H7 (cell line): Measurements from ENCODE around the gene PLCL2. TPM values are rescaled to one million over a fixed set of nuclear protein-coding genes. Genes with fewer than 3 reads are reported as not detected.
A peak's percentile ranks its signal among the peaks of the same experiment; 100 is the strongest.

Experiments
- DNase-seq: peaks from one replicate; pipeline ENCODE4 v3.0.0; 2012
- H3K27me3 ChIP-seq: 2 replicates; pipeline ENCODE4 v1.6.0; 2011; ENCODE audit warnings: mild to moderate bottlenecking, low read length; ENCODE audit not compliant: control insufficient read depth, insufficient read depth
- H3K36me3 ChIP-seq: replicated peaks from 2 replicates; pipeline ENCODE4 v1.5.1; 2011; ENCODE audit warnings: low read length; ENCODE audit not compliant: control insufficient read depth, insufficient read depth
- H3K4me3 ChIP-seq: 2 replicates; pipeline ENCODE4 v1.5.1; 2011; ENCODE audit warnings: low read depth, mild to moderate bottlenecking, control low read depth, low read length, moderate library complexity; ENCODE audit not compliant: insufficient read depth
- total RNA-seq: library from RNA; depleted of rRNA; stranded (reverse); fragments of >200 nt; shearing (Covaris generic); gene quantifications from 2 replicates; pipeline ENCODE4 v1.2.3, GENCODE V29; 2014

Gene PLCL2
- total RNA-seq, 1 experiment from 2014 or later = 3.3 TPM

DNA sequence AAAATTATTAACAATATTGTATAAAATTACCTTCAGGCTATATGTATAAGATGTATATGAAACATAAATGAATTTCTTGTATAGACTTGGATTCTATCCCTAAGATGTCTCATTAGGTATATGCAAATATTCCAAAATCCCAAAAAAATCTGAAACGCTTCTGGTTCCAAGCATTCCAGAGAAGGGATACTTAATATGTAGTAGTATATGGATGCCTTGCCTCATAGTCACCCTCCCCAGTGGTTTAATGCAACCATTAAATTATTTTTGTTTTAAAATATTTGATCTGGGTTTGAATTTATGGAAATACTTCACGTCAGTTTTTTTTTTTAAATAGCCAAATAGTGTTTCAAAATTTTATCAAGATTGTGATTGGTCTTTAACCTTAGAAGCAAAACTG is 27.2 kb downstream of the PLCL2 start:
- Histone ChIP-seq H3K27me3 (no peaks in the 10 kb centered on the region), H3K4me3 (no peak overlapping the region), H3K36me3 (no peaks in the 10 kb centered on the region)
- DNase-seq = no peak

DNA sequence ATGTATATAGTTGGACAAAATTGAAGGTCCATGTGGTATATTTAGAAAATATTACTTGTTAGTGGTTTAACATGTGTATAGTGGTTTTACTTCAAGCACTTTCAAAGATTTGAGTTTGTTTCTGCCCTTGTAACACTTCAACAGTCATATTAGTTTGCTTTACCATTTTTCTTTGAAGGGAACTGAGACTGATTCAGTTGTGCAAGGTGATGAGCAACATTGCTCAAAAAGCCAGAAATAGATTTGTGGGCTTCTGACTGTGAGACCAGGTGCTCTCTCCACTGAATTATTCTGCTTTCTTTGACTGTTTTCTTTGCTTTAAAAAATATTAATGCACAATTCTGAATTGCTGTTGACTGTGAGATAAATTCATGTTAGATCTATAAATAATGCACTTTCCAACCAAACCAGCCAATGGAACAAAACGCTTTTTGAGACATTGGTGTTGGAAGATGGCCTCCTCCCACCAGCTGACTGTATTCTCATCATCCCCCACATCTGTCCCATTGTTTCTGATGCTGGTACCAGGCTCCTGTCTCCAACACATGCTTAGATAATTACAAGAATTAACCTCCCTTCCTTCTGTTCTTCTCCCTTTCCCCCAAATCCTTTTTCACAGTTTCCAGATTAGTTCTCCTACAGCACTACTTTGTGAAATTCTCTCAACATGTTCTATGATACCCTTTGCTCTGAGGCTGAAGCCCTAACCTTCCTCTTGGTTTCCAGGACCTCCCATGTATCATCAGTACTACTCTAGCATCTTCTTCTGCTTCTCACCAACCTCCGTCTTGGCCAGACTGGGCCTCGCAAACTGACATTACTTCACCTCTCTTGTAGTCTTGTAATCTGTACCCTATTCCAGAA is 27.9 kb downstream of the PLCL2 start:
- no peak overlapping the region for H3K4me3 ChIP-seq
- DNase-seq = no peak
- no peaks in the 10 kb centered on the region for H3K27me3 ChIP-seq
- H3K36me3 ChIP-seq = no peaks in the 10 kb centered on the region

DNA sequence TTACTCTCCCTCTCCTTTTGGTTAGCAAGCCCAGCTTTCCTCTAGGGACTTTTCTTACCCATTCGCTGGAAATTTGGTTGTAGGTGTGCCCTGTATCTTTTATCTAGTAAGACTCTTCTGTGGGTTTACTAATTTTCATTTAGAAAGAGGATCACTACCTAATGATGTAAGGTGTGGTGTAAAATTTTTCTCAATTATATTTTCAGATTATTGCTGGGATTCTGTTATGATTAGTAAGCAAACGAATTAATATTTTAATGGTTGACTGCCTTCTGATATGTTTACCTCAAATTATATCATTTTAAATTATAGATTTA is 28.5 kb downstream of the PLCL2 start:
- DNase-seq = no peak
- H3K36me3 ChIP-seq = no peaks in the 10 kb centered on the region
- no peak overlapping the region for H3K4me3 ChIP-seq
- no peaks in the 10 kb centered on the region for H3K27me3 ChIP-seq

DNA sequence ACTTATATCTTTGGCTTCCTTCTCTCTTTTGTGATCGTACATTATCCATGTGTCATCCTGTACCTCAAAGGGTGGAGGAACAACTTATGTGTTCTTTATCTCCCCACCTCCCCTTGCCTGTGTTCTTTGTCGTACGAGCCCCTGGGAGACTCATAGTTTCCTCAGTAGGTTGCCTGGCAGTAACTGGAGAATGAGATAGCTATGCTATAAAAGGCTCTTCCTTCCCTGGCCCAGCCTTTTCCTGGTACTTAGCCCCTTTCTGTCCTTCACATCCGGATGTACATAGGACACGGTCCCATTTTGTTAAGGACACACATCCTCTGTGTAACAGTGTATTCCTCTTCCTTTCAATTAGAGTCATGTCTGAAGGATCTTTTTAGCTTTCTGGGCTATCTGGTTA is 32.1 kb downstream of the PLCL2 start:
- no peaks in the 10 kb centered on the region for H3K27me3 ChIP-seq
- no peak overlapping the region for H3K4me3 ChIP-seq
- H3K36me3 ChIP-seq = no peaks in the 10 kb centered on the region
- no peak for DNase-seq

DNA sequence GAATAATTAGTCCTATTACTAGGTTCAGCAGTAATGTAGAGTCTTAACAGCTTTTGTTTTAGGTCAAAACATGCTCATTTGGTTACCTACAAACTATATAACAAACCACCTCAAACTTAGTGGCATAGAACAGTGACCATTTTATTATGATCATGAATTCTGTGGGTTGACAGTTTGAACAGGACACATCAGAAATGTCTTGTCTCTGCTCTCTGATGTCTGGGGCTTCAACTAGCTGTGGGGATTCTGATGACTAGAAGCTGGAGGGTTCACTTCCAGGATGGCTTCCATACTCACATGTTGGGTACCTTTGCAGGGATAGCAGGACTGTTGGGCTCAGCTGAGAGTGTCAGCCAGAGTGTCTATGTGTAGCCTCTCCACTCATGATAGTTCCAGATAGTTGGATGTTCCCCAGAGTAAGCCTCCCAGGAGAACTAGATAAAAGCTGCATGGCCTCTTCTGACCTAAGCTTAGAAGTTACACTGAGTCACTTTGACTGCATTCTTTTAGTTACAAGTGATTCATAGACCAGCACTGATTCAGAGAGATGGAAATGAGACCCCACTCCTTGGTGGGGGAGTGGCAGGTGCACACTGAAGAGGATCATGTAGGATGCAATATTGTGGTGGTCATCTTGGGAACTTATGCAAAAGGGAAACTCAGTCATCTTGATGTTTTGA is 32.6 kb downstream of the PLCL2 start:
- H3K27me3 ChIP-seq = no peaks in the 10 kb centered on the region
- no peaks in the 10 kb centered on the region for H3K36me3 ChIP-seq
- H3K4me3 ChIP-seq = no peak overlapping the region
- no peak for DNase-seq

DNA sequence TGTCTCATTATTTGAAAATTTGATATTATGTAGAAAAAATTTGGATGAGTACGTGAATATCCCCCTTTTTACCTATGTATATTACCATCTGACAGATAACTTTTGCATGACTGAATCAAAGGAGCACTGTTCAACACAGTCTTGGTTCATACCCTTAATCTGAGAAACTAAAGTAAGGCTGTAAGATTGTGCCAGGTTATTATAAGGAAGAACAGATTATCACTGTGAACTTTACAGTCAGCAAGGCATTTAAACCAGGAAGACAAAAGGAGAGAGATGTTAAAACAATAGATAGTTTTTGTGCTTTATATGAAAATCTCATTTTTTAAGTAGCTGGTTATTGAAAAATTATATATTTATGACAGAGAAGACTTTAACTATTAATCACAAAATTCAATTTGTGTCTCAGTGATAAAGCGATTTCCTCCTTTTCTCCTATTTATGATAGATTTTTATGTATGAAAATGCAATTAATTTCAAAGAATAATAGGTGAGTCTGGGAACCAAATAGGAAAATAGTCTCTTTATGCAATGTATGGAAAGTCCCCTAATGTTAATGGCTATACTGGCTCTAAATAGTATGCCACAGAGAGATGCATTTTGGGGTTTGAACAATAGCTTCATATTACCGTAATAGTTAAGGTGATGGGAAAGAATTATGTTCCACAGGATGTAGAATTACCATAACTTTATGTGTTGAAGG is 33.4 kb downstream of the PLCL2 start:
- H3K4me3 ChIP-seq = no peak overlapping the region
- no peak for DNase-seq
- H3K36me3 ChIP-seq = no peaks in the 10 kb centered on the region
- H3K27me3 ChIP-seq = no peaks in the 10 kb centered on the region

DNA sequence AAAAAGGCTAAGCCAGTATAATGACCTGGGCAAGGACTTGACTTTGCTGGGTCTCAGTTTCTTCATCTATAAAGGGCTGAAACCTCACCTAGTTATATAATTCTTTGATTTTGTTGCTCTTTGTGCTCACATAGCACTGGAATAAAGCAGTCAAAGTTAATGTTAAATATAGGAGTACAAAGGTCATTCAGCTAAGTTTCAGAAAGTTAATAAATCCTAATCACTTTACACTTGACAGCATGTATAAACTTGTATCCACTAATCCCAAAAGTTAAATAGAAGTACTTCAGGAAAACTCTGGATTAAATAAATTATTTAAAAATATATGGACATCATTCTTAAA is 33.9 kb downstream of the PLCL2 start:
- no peak for DNase-seq
- H3K4me3 ChIP-seq = no peak overlapping the region
- no peaks in the 10 kb centered on the region for H3K27me3 ChIP-seq
- H3K36me3 ChIP-seq = no peaks in the 10 kb centered on the region

DNA sequence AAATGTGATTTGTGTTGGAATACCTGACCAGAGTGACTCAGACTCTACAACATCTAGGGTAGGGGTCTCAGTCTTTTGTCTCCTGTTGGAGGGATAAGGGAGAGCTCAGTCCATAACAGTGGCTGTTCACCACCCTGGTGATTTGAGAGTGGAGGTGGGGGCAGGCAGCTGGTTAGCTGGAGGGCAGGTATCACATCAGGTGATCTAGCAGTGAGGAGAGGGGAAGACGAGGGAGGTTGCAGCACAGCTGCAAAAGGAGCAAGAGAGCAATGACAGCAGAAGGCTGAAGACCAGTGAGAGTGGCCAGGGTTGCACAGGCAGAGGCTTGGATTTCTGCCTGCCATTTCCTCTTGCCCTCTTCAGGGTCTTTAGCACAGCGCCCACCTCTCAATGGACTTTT is 38.4 kb downstream of the PLCL2 start:
- H3K36me3 ChIP-seq = no peaks in the 10 kb centered on the region
- no peak for DNase-seq
- no peak overlapping the region for H3K4me3 ChIP-seq
- no peaks in the 10 kb centered on the region for H3K27me3 ChIP-seq

DNA sequence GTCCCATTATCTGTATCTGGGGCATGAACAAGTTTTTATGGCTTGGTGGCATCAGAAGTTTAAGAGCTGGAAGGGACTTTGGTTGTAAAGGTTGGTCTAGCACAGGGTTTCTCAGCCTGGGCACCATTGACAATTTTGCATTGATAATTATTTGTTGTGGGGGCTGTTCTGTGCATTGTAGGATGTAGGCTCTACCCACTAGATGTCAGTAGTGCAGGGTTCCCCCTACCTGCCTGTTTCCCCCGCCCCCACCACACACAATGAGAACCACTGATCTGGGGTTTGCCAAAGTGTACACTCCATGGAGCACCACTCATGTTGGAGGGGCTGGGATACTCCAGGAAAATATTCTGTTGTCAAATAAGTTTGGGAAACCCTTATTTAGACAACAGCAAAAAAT is 42.7 kb downstream of the PLCL2 start:
- H3K27me3 ChIP-seq = no peaks in the 10 kb centered on the region
- H3K36me3 ChIP-seq = no peaks in the 10 kb centered on the region
- DNase-seq = peak; percentile 15
- no peak overlapping the region for H3K4me3 ChIP-seq

DNA sequence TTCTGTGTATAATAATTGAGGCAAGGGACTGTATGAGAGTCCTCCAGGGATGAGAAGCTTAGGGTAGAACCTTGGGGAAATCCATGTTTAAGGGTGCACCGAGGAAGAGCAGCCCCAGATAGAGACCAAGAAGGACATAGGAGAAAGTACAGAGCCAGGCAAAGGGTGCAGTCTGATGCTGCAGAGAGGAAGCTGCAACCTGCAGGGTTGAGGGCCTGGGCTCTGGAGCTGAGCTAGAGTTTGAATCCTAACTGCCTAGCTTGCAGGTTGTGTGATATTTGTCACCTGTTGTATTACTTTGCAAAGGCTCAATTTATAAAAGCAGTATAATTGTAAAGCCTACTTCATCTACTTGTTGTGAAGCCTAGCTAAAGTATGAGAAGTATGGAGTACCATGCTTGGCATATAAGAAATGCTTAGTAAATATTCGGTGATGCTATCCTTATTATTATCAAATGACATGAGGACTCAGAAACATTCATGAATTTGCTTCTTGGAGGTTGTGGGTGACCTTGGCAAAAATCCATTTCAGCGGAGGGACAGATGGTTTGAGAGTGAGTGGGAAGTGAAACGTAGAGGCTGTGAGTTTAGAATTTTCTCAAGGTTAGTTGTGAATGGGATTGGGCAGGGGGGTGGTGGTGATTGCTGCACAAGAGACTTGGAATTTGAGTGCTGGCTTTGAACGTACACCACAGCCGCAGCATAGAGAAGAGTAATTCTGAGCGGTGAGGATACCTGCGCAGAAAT is 43.8 kb downstream of the PLCL2 start:
- Histone ChIP-seq H3K4me3 (no peak overlapping the region), H3K27me3 (no peaks in the 10 kb centered on the region), H3K36me3 (no peaks in the 10 kb centered on the region)
- DNase-seq = no peak

DNA sequence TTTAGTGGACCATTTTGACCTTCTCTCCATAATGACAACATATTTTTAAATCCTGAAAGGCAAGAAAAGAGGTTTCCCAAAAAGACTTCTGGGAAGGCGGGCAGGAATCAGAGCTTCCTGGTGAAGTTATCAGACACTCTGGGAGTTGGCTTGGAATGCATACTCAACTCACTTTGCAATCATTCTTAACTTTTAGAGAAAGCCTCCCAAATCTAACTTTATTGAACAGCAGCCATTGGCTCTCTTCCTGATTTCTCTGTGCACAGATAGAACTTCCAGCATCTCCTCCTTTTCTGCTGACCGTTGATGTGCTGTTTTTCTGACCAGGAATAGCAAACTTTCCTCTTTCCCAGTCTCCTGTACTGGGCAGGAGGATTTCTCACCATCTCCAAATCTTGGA is 44.6 kb downstream of the PLCL2 start:
- Histone ChIP-seq H3K36me3 (no peaks in the 10 kb centered on the region), H3K27me3 (no peaks in the 10 kb centered on the region), H3K4me3 (no peak overlapping the region)
- DNase-seq = no peak

DNA sequence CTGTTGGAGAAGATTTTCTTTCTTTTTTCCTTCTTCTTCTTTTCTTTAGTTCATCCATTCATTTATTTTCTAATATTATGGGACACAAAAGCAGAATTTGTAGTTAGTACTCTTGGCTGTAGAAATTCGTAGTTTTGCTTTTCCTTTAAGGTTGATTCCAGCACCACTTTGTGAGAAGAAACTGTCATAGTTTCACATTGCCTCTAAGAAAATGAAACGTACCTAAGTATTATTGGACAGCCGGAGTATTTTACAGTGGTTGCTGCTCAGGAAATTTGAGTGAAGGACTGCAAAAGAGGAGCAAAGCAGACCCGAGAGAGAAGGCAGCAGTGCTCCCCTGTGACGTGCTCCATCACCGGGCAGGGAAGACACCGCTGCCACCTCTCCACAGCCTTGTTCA is 48.1 kb downstream of the PLCL2 start:
- H3K27me3 ChIP-seq = no peaks in the 10 kb centered on the region
- DNase-seq = no peak
- H3K4me3 ChIP-seq = no peak overlapping the region
- no peaks in the 10 kb centered on the region for H3K36me3 ChIP-seq

DNA sequence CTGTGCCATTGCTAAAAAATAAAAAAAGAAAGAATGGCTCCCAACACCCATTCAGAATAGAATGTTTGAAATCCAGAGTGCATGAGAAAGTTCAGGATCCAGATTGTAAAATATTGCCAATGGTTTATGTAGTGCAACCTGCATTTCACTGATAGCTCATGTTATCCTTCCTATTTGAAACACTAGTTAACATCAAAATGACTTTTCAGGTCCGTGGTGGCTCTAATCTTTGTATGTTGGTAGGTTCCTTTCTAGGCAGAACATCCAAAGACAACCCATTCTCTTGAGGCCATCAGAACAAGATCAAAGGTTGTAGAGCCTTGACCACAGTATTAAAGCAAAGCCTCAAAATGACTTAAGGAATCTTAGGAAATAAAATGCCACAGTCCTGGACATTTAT is 51.0 kb downstream of the PLCL2 start:
- DNase-seq = no peak
- Histone ChIP-seq H3K4me3 (no peak overlapping the region), H3K36me3 (no peaks in the 10 kb centered on the region), H3K27me3 (no peaks in the 10 kb centered on the region)

DNA sequence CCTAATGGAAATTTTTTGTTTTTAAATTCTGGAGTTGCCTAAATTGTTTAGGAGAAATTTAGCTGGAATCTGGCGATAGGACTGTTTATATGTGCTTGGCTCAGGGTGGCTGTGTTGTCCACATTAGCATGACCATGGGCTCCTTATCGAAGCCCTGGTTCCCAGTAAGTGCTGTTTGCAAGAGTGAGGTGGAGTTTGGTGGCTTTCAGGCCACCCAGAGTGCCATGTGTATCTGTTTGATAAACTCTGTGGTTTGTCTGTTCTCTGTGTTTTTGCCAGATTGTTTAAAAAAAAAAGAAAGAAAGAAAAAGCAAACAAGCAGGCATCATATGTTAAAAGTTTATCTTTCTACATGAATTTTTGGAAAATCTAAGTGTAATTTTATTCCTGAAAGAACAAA is 51.5 kb downstream of the PLCL2 start:
- DNase-seq = peak; percentile 10
- Histone ChIP-seq H3K27me3 (no peaks in the 10 kb centered on the region), H3K36me3 (no peaks in the 10 kb centered on the region)

More for the DNA sequence above, 51.5 kb downstream of the PLCL2 start:
- H3K4me3 ChIP-seq = no peak overlapping the region
